DMS79 treated with DMSO at 0.1 percent for 48 hours (cell line): ENCODE results near the gene FNBP1L.

Experiments used
- DNase-seq: peaks from one replicate; lab custom pipeline; 2025; lab: John Stamatoyannopoulos, UW

FNBP1L gene

GRCh38 chr1:93447481-93448291, at the start of gene FNBP1L:
TSS of gene FNBP1L (plus strand) at chr1:93448118. CDS start at chr1:93448282, 164 bp downstream.
- DNase-seq = peak; percentile 67

GRCh38 chr1:93399781-93400180, 48.1 kb upstream of the FNBP1L start:
- no peak for DNase-seq

DNA sequence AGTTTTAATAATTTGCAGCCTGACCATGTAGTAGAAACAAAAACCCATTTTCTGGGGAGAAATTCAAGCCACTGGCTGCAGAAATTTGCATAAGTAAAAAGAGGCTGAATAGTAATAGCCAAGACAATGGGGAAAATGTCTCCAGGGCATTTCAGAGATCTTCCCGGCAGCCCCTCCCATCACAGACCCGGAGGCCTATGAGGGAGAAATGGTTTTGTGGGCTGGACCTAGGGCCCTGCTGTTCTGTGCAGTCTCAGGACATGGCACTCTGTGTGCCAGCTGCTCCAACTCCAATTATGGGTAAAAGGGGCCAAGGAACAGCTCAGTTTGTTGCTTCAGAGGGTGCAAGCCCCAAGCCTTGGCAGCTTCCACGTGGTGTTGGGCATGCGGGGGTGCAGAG, 39.7 kb upstream of the FNBP1L start:
- no peak for DNase-seq

- no peak for DNase-seq
Observed at GRCh38 chr1:93411000-93411399, 36.9 kb upstream of the FNBP1L start.

DNA sequence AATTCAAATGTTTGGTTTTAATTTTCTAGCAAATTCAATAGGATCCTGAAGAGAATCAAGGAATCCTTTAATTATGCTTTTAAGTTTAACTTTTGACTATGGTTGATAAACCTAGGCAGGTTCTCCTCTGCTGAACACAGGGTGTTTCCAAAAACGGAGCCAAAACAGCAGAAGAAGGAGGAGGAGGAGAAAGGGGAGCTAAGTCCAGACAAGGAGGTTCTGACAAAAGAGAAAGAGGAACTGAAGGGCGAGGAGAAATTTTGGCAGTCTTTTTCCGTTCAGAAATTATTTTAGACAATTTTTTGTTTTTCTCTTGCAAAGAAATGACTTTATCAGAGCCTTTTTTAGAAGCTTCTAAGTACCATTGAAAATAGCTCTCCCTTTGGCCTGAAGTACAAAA, 33.2 kb upstream of the FNBP1L start:
- no peak for DNase-seq

DNA sequence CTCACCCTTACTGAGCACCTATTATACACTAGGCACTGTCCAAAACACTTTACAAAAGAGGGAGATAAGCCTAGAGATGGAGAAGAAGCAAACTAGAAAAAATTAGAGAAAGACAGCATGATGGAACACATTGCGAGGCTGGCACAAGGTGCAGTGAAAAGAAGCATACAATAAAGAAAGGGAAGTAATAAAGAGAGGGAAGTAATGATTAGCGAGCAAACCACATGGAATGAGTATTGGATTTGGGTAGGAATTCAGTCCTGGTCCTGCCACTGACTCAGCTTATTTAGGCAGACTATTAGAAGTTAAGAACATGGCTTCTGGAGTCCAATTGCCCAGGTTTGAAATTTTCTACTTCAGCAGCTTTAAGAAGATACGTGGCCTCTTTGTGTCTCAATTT, 32.6 kb upstream of the FNBP1L start:
- no peak for DNase-seq

DNA sequence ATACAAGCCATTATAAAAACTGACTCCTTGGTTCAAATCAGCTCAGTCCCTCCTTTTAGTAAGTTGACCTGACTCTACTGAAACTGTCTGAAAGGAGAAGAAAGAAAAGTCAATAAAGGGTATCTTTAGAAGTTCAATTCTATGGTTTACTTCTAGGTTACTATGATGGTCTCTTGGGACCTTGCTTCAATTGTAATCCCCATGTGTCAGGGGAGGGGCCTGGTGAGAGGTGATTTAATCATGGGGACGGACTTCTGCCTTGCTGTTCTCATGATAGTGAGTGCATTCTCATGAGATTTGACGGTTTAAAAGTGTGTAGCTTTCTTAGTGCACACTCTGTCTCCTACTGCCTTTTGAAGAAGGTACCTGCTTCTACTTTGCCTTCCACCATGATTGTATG, 31.7 kb upstream of the FNBP1L start:
- DNase-seq = no peak

DNA sequence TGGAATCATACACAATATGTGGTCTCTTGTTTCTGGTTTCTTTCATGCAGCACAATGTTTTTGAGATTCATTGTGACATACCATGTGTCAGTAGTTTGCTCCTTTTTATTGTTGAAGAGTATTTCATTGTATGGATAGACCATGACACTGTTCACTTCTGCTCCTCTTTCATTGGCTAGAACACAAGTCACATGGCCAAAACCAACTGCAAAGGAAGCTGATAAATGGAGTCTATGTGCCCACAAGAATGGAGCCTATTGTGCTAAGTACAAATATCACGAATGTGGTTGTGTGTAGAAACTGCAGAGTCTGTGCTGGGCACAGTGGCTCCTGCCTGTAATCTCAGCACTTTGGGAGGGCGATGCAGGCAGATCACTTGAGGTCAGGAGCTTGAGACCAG, 28.6 kb upstream of the FNBP1L start:
- DNase-seq = no peak

DNA sequence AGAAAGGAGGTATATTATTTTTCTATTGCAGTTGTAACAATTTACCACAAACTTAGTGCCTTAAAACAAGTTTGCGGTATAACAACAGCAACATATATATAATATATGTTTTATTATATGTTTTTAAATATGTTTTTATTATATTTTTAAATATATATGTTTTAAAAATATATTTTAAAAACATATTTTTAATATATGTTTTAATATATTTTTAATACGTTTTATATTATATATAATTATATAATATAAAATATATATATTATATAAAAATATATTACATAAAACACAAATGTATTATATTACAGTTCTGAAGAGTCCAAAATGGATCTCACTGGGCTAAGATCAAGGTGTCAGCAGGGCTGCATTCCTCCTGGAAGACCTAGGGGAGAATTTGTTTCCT, 27.5 kb upstream of the FNBP1L start:
- DNase-seq = no peak

DNA sequence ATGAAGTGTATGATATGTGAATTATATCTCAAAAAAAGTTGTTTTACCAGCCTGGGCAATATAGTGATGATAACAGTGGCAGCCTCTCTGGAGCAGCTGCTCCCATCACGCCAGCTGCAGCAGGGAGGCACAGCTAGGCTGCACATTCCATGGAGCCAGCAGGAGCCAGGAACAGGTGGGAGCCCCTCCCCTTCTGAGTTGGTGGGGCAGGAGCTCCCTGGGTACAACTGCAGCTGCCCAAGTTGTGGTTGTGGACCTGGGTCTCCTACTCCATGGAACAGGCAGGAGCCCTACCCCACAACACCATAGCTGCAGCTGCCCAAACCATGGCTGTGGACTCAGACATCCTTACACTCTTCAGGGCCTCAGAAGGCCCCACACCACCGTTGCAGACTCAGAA, 21.7 kb upstream of the FNBP1L start:
- no peak for DNase-seq

- no peak for DNase-seq
Observed at GRCh38 chr1:93427656-93428055, 20.3 kb upstream of the FNBP1L start.

GRCh38 chr1:93433407-93433961, 14.4 kb upstream of the FNBP1L start:
- DNase-seq = no peak

DNA sequence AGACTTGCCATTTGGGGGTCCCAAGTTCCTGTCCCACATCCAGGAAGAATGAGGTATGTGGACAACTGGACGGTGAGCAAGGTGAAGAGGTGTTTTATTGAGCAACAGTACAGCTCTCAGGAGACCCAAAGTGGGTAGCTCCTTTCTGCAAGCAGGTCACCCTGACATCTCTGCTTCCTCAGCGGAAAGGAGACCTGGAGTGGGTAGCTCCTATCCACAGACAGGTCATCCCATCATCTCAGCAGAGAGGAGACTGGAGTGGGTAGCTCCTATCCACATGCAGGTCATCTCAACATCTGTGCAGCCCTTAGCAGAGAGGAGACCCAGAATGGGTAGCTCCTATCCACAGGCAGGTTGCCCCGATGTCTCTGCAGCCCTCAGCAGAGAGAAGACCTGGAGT, 13.8 kb upstream of the FNBP1L start:
- DNase-seq = no peak

DNA sequence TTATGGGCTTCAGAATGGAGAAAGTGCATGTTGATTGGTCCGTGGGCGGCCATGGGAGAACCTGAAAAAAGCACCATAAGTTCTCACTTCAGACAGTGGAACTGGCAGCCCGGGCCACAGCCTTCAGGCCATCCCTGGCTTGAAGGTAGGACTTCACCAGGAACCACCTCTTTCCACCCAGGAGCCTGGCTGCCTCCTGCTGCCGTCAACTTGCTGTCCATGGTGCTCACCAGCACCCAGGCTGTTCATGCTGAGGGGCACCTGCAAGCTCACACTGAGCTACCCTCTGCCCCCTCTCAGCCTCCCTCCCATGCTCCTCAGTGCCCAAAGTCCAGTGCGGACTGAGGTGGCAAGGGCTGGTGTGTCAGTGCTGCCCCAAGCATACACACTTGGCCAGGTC, 12.9 kb upstream of the FNBP1L start:
- no peak for DNase-seq

GRCh38 chr1:93435443-93435842, 12.5 kb upstream of the FNBP1L start:
- no peak for DNase-seq

DNA sequence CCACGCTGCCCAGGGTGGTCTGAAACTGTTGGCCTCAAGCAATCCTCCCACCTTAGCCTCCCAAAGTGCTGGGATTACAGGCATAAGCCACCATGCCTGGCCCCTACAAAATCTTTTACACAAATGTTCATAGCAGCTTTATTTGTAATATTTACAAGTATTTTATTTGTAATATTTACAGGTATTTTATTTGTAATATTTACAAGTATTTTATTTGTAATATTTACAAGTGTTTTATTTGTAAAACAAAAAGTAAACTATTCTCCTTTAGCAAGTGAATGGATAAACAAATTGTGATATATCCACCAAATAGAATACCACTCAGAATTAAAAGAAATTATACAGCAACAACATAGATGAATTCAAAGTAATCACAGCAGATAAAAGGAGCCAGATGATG, 11.4 kb upstream of the FNBP1L start:
- DNase-seq = no peak

DNA sequence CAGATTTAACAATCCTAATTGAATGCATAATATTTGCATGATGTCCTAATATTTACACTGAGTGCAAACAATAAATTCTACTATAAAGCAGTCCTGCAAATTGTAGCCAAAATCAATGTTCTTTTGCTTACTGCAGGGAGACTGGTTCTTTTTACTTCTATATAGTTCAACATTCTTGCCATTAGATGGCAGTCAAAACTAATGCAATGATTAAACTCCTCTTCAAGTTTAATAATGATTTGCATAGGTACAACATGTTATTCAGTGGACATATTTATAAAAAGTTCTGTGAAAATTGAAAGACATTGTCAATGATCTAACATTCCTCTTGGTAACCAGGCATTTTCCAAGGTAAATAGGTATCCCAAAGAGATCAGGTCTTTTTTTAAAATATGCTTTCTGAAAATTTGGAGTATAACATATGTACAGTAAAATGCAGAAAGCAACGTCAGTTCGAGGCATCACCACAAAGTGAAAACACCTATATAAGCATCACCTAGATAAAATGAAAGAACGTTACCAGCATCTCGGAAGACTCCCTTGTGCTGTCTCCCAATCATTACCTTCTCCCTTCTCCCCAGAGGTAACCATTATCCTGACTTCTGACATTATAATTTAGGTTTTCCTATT, 9.8 kb upstream of the FNBP1L start:
- peak; percentile 58 for DNase-seq

GRCh38 chr1:93438716-93439115, 9.2 kb upstream of the FNBP1L start:
- DNase-seq = no peak

- no peak for DNase-seq
Observed at GRCh38 chr1:93440272-93440671, 7.6 kb upstream of the FNBP1L start.

DNA sequence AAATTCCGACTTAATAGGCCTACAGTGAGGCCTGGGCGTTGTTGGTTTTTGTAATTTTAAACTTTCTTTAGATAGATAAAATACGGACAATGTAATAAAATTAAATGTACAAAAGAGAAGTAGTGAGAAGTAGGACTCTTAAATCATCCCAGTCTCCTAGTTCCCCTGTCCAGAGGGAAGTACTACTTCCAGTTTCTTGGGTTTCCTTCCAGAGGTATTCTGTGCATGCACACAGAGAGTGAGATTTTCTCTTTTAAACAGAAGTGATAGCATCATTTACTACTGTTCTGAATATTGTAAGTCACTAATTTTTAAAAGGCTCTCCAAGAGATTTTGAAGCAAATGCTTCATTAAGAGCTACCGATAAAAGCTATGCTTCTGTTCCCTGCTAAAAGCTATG, 7.2 kb upstream of the FNBP1L start:
- no peak for DNase-seq

DNA sequence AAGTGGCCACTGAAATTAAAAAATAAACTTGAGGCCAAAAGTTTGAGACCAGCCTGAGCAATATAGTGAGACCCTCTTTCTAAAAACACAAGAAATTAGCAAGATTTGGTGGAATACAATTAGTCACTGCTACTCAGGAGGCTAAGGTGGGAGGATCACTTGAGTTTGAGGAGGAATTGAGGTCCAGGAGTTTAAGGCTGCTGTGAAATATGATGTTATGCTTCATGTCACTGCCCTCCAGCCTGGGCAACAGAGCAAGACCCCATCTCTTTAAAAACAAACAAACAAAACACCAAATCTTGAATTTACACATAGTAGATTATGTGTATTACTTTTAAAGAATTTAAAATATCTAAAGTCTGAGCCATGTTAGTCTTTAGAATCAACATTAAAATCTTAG, 6.3 kb upstream of the FNBP1L start:
- DNase-seq = no peak

DNA sequence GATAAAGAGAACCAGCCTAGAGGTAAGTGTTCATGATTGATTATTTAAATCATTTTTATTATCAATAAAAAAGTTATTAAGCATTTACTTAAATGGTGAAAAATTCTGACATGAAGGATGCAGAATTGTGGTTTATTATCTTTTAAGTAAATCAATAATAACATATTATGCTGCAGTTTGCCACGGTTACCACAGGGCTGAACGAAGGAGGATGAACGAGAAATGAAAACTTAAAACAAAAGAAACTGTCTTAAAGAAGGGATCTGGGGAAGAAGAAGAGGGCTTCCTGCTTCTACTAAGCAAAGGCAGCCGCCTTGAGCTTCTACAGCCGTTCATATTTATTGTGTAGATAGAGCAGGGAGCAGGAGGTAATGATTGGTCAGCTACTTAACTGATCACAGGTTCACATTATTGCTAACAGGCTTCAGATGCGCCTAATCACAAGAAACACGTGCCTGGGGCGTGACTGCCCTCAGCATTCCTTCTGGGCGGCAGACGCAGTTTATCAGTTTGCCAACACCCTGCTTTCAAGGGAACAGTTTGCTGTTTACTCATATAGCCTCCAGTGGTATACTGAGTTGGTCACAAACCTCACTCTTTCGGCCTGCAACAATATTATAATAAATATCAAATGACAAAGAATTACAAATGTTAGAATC, 5.8 kb upstream of the FNBP1L start:
- no peak for DNase-seq

- no peak for DNase-seq
Observed at GRCh38 chr1:93442741-93443140, 5.2 kb upstream of the FNBP1L start.
